ENCODE measurements around the gene SEMA4D.

Gene SEMA4D

GRCh38 chr9:89465726-89466308 lies 32.1 kb downstream of the SEMA4D start:
- DNase-seq (ENCODE audit: low spot score): no peak

GRCh38 chr9:89465001-89465451 lies 32.9 kb downstream of the SEMA4D start:
- no peak for DNase-seq (ENCODE audit: low spot score)

GRCh38 chr9:89464300-89464901 lies 33.5 kb downstream of the SEMA4D start:
- DNase-seq (ENCODE audit: low spot score): no peak

- no peak for DNase-seq (ENCODE audit: low spot score)
These were observed 34.9 kb downstream of the SEMA4D start for GRCh38 chr9:89462817-89463683.

GRCh38 chr9:89462199-89462598 lies 35.7 kb downstream of the SEMA4D start:
- no peak for DNase-seq (ENCODE audit: low spot score)

- DNase-seq (ENCODE audit: low spot score): no peak
These were observed 36.6 kb downstream of the SEMA4D start for GRCh38 chr9:89461265-89461664.

- no peak for DNase-seq (ENCODE audit: low spot score)
These were observed 37.4 kb downstream of the SEMA4D start for GRCh38 chr9:89460551-89460950.

GRCh38 chr9:89458768-89459496 lies 39.0 kb downstream of the SEMA4D start:
- no peak for DNase-seq (ENCODE audit: low spot score)

GRCh38 chr9:89457376-89457855 lies 40.5 kb downstream of the SEMA4D start:
- no peak for DNase-seq (ENCODE audit: low spot score)

GRCh38 chr9:89455356-89455824 lies 42.5 kb downstream of the SEMA4D start:
- DNase-seq (ENCODE audit: low spot score): no peak

GRCh38 chr9:89454498-89455355 lies 43.2 kb downstream of the SEMA4D start:
- DNase-seq (ENCODE audit: low spot score): no peak

GRCh38 chr9:89453452-89453851 lies 44.5 kb downstream of the SEMA4D start:
- no peak for DNase-seq (ENCODE audit: low spot score)

GRCh38 chr9:89452561-89452960 lies 45.4 kb downstream of the SEMA4D start:
- DNase-seq (ENCODE audit: low spot score): no peak

GRCh38 chr9:89450213-89450612 lies 47.7 kb downstream of the SEMA4D start:
- no peak for DNase-seq (ENCODE audit: low spot score)

- no peak for DNase-seq (ENCODE audit: low spot score)
These were observed 48.6 kb downstream of the SEMA4D start for GRCh38 chr9:89449261-89449671.

- DNase-seq (ENCODE audit: low spot score): no peak
These were observed 49.1 kb downstream of the SEMA4D start for GRCh38 chr9:89448821-89449220.

- peak; percentile 65 for DNase-seq (ENCODE audit: low spot score)
These were observed 49.5 kb downstream of the SEMA4D start for GRCh38 chr9:89448381-89448780.

GRCh38 chr9:89447416-89447815 lies 50.5 kb downstream of the SEMA4D start:
- DNase-seq (ENCODE audit: low spot score): no peak

- DNase-seq (ENCODE audit: low spot score): no peak
These were observed 51.0 kb downstream of the SEMA4D start for GRCh38 chr9:89446961-89447310.

GRCh38 chr9:89446261-89446960 lies 51.5 kb downstream of the SEMA4D start:
- DNase-seq (ENCODE audit: low spot score): no peak
